AG10803 (cell line): Measurements from ENCODE around the gene RASA3.
"Not testable (repeated sequence)": the region's sequence is repeated elsewhere in the genome, so short reads cannot be mapped to it uniquely, and the experiment has no call there.

Source experiments
- DNase-seq: peaks from one replicate; pipeline ENCODE4 v3.0.0; 2010; ENCODE audit warnings: low read depth
- H3K4me3 ChIP-seq: 2 replicates; pipeline ENCODE4 v1.5.1; 2011; ENCODE audit warnings: mild to moderate bottlenecking, low read length, control low read depth
- TF ChIP-seq, protein P1 (sequence below): conservative IDR thresholded peaks from 2 replicates; pipeline ENCODE4 v1.5.1; 2011; ENCODE audit warnings: mild to moderate bottlenecking, low read length, control low read depth, inconsistent platforms

RASA3 gene

DNA sequence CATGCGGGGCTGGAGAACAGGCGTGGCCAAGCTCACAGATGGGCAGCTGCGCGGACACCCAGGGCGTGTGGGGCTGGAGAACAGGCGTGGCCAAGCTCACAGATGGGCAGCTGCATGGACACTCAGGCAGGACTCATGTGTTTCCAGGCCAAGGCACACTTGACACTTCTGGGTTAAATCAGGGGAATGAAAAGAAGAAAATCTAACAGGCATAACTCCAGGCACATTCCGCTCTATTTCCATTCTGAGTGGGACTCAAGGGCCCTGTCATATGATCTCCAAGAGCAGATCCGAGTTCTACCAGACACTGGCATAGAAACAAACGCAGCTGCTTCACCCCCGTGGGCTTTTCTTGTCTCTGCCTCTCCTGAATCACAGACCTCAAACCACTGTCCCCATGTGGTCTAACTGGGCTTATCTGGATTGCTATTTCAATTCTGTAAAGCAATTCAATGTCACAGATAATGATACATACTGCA, 141.2 kb downstream of the RASA3 start:
- no peak overlapping the region for H3K4me3 ChIP-seq
- TF ChIP-seq, protein P1, sequence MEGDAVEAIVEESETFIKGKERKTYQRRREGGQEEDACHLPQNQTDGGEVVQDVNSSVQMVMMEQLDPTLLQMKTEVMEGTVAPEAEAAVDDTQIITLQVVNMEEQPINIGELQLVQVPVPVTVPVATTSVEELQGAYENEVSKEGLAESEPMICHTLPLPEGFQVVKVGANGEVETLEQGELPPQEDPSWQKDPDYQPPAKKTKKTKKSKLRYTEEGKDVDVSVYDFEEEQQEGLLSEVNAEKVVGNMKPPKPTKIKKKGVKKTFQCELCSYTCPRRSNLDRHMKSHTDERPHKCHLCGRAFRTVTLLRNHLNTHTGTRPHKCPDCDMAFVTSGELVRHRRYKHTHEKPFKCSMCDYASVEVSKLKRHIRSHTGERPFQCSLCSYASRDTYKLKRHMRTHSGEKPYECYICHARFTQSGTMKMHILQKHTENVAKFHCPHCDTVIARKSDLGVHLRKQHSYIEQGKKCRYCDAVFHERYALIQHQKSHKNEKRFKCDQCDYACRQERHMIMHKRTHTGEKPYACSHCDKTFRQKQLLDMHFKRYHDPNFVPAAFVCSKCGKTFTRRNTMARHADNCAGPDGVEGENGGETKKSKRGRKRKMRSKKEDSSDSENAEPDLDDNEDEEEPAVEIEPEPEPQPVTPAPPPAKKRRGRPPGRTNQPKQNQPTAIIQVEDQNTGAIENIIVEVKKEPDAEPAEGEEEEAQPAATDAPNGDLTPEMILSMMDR = no peak
- DNase-seq = no peak

DNA sequence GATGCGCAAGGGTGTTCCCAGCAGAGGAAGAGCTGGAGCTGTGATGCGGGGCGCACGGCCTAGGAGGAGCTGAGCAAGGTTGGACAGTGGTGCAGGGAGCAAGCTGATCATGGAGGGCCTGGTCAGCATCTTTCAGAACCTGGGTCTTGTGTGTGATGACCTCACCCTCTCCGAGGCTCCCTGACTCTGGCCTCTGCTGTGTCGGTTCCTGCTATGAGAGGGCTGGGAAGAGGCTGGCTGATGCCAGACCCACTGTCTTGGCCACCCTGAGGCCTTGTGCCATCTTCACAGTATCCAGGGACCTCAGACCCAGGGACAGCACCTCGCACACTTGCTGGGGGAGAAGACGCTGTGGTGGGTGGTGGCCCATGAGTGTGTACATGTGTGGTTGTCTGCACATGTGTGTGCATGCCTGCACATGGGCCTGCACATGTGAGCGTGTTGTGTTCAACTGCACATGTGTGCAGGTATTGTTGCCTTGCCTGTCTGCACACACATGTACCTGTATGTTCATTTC, 142.0 kb downstream of the RASA3 start:
- DNase-seq = no peak
- TF ChIP-seq, protein P1 = no peak

DNA sequence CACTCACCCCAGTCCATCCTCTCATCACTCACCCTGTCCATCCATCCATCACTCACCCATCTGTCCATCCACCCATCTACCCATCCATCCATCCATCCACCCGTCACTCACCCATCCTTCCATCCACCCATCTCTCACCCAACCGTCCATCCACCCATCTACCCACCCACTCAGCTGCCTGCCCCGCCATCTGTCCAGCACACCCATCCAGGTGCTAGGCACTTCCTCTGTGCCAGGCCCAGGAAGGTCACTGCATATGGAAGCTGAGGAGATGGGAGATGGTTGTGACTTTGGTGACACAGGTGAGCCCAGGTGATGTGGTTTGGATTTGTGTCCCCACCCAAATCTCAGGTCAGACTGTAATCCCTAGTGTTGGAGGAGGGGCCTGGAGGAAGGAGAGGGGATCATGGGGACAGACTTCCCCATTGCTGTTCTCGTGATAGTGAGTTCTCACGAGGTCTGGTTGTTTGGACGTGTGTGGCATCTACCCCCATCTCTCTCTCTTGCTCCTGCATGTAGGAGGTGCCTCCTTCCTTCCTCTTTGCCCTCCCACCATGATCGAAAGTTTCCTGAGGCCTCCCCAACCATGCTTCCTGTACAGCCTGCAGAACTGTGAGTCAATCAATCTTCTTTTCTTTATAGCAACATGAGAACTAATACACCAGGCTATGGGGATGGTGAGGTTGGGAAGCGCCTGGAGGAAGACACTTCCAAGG, 142.7 kb downstream of the RASA3 start:
- no peak for DNase-seq
- H3K4me3 ChIP-seq = no peak overlapping the region
- TF ChIP-seq, protein P1 = no peak

More for the DNA sequence above, 142.0 kb downstream of the RASA3 start:
- H3K4me3 ChIP-seq = no peak overlapping the region

DNA sequence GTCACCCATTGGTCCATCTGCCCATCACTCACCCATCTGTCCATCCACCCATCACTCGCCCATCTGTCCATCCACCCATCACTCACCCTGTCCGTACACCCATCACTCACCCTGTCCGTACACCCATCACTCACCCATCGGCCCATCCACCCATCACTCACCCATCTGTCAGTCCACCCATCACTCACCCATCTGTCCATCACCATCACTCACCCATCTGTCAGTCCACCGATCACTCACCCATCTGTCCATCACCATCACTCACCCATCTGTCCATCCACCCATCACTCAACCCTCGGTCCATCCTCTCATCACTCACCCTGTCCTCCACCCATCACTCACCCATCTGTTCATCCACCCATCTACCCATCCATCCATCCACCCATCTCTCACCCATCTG, 143.6 kb downstream of the RASA3 start:
- H3K4me3 ChIP-seq, DNase-seq: not testable (repeated sequence)

DNA sequence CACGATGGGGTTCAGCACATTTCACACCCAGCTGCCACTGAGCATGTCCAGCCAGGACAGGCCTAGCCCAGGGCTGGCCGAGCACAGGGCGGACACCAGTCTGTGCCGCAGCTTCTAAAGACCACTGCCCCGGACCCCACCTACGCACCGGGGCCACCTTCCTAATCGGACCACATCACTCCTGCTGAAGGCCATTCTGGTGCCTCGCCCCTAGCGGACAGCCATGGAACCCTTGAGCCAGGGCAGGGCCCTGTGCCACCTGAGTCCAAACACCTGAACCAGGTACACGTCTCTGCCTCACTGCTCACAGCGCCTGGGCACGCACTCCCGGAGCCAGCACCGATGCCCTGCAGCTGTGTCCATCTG, 150.1 kb downstream of the RASA3 start:
- DNase-seq = no peak
- H3K4me3 ChIP-seq = no peak overlapping the region
- TF ChIP-seq, protein P1 = no peak

DNA sequence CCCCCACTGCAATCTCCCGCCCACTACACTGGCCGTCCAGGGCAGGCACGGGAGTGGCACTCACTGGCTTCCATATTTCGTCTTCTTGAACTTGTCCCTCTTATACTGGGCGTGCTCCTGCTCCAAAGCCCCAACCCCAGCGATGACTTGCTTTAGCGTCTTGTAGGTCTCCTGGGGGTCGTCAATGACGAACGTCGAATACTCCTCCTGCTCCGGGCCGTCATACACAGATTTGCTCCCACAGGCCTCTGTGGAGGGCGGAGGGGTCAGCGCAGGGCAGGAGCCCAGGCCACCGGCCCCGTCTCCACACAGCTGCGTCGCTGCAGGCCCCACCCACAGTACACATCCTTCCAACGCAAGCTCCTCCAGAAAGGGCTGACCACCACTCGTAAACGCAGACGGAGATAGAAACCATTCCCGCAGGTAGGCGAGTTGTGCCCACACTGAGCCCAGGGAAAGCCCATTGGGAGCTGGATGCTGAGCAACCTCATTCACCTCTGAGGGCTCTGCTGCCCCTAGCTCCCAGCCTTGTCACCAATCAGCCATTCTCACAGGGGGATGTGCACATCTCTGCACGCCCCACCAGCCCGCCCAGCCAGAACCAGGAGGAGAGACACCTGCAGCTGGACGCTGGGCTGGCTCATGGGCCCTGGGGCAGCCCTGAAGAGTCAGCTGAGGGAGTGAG, 150.7 kb downstream of the RASA3 start:
- TF ChIP-seq, protein P1 = no peak
- no peak for DNase-seq

DNA sequence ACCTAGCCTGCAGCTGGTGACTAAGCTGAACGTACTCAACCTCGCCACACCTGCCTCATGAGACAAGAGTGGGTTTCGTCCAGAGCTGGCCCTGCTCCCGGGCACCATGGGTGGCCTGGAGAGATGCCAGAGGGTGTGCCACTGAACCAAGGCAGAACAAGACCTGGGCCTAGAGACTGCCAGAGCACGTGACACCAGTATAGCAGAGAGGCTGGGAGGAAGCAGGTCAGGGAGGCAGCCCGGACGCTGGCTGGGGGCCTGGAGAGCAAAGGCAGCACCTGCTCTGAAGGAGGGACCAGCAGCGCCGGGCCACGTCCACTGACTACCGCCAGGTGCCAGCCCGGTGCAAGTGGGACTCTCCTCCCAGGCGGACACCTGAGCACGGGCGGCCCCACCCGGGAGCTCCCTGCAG, 151.2 kb downstream of the RASA3 start:
- no peak for DNase-seq

More for the DNA sequence above, 150.7 kb downstream of the RASA3 start:
- H3K4me3 ChIP-seq = no peak overlapping the region

More for the DNA sequence above, 151.2 kb downstream of the RASA3 start:
- H3K4me3 ChIP-seq = no peak overlapping the region
- TF ChIP-seq, protein P1 = no peak
